GM21717 (cell line): ENCODE results near the gene ARL6IP4.
"Not testable (repeated sequence)": the region's sequence is repeated elsewhere in the genome, so short reads cannot be mapped to it uniquely, and the experiment has no call there.

ENCODE experiments used
- ATAC-seq: cut with Tn5 transposase; IDR thresholded peaks from one replicate; pipeline ENCODE4 v1.9.1; 2021; ENCODE audit warnings: mild to moderate bottlenecking, moderate library complexity; ENCODE audit not compliant: unreplicated experiment

Gene ARL6IP4

GRCh38 chr12:123005081-123005626 is 24.7 kb downstream of the ARL6IP4 start:
- no peak for ATAC-seq

- no peak for ATAC-seq
Measured at GRCh38 chr12:123006977-123007376, 26.5 kb downstream of the ARL6IP4 start.

GRCh38 chr12:123010110-123010509 is 29.6 kb downstream of the ARL6IP4 start:
- ATAC-seq, result no peak

GRCh38 chr12:123010681-123011080 is 30.2 kb downstream of the ARL6IP4 start:
- ATAC-seq, result no peak

GRCh38 chr12:123011701-123012100 is 31.2 kb downstream of the ARL6IP4 start:
- ATAC-seq, result no peak

- no peak for ATAC-seq
Measured at GRCh38 chr12:123013185-123014095, 33.0 kb downstream of the ARL6IP4 start.

GRCh38 chr12:123014473-123014872 is 34.0 kb downstream of the ARL6IP4 start:
- not testable (repeated sequence) for ATAC-seq

- ATAC-seq, result no peak
Measured at GRCh38 chr12:123017753-123018152, 37.3 kb downstream of the ARL6IP4 start.

- no peak for ATAC-seq
Measured at GRCh38 chr12:123019841-123020138, 39.3 kb downstream of the ARL6IP4 start.

- no peak for ATAC-seq
Measured at GRCh38 chr12:123021688-123022604, 41.5 kb downstream of the ARL6IP4 start.

- no peak for ATAC-seq
Measured at GRCh38 chr12:123022846-123023245, 42.4 kb downstream of the ARL6IP4 start.

- ATAC-seq, result no peak
Measured at GRCh38 chr12:123024819-123025391, 44.4 kb downstream of the ARL6IP4 start.

- no peak for ATAC-seq
Measured at GRCh38 chr12:123026094-123026853, 45.8 kb downstream of the ARL6IP4 start.

- no peak for ATAC-seq
Measured at GRCh38 chr12:123027726-123028445, 47.4 kb downstream of the ARL6IP4 start.

GRCh38 chr12:123028475-123028874 is 48.0 kb downstream of the ARL6IP4 start:
- no peak for ATAC-seq

GRCh38 chr12:123029550-123029949 is 49.1 kb downstream of the ARL6IP4 start:
- ATAC-seq, result no peak

- ATAC-seq, result no peak
Measured at GRCh38 chr12:123030686-123031085, 50.2 kb downstream of the ARL6IP4 start.

- no peak for ATAC-seq
Measured at GRCh38 chr12:123031171-123031845, 50.8 kb downstream of the ARL6IP4 start.
